GM21528 (cell line): ENCODE data around the gene LENG8.
"Not testable (repeated sequence)": the region's sequence is repeated elsewhere in the genome, so short reads cannot be mapped to it uniquely, and the experiment has no call there.

ENCODE experiments used
- ATAC-seq: cut with Tn5 transposase; IDR thresholded peaks from one replicate; pipeline ENCODE4 v1.9.1; 2021; ENCODE audit warnings: mild to moderate bottlenecking, moderate library complexity; ENCODE audit not compliant: unreplicated experiment, low FRiP score

LENG8 gene

GRCh38 chr19:54475706-54476105 is 26.7 kb downstream of the LENG8 start:
- no peak for ATAC-seq

- no peak for ATAC-seq
These were observed 28.7 kb downstream of the LENG8 start for GRCh38 chr19:54477650-54478049.

- ATAC-seq, result no peak
These were observed 29.8 kb downstream of the LENG8 start for GRCh38 chr19:54478677-54479266.

- ATAC-seq, result no peak
These were observed 31.1 kb downstream of the LENG8 start for GRCh38 chr19:54480051-54480450.

GRCh38 chr19:54481326-54481930 is 32.4 kb downstream of the LENG8 start:
- ATAC-seq, result no peak

- ATAC-seq, result no peak
These were observed 33.9 kb downstream of the LENG8 start for GRCh38 chr19:54482889-54483288.

GRCh38 chr19:54484451-54484850 is 35.5 kb downstream of the LENG8 start:
- ATAC-seq, result no peak

GRCh38 chr19:54485851-54486250 is 36.9 kb downstream of the LENG8 start:
- ATAC-seq, result no peak

GRCh38 chr19:54489341-54489740 is 40.3 kb downstream of the LENG8 start:
- no peak for ATAC-seq

GRCh38 chr19:54489766-54490165 is 40.8 kb downstream of the LENG8 start:
- ATAC-seq, result no peak

- ATAC-seq, result no peak
These were observed 43.6 kb downstream of the LENG8 start for GRCh38 chr19:54492568-54492967.

- ATAC-seq, result not testable (repeated sequence)
These were observed 44.1 kb downstream of the LENG8 start for GRCh38 chr19:54493056-54493455.

- ATAC-seq, result no peak
These were observed 45.1 kb downstream of the LENG8 start for GRCh38 chr19:54493967-54494585.

GRCh38 chr19:54495284-54495683 is 46.3 kb downstream of the LENG8 start:
- not testable (repeated sequence) for ATAC-seq

GRCh38 chr19:54497747-54498450 is 48.9 kb downstream of the LENG8 start:
- not testable (repeated sequence) for ATAC-seq

GRCh38 chr19:54498451-54498772 is 49.4 kb downstream of the LENG8 start:
- ATAC-seq, result not testable (repeated sequence)

- no peak for ATAC-seq
These were observed 53.6 kb downstream of the LENG8 start, which contains the start of gene LAIR2 for GRCh38 chr19:54502518-54503048. Gene LAIR2 (plus strand): TSS chr19:54502831. CDS start chr19:54502919, 88 bp downstream.

GRCh38 chr19:54505542-54505941 is 56.5 kb downstream of the LENG8 start:
- ATAC-seq, result not testable (repeated sequence)

GRCh38 chr19:54506079-54506478 is 57.1 kb downstream of the LENG8 start:
- no peak for ATAC-seq

- not testable (repeated sequence) for ATAC-seq
These were observed 58.2 kb downstream of the LENG8 start for GRCh38 chr19:54507038-54507717.

- no peak for ATAC-seq
These were observed 58.8 kb downstream of the LENG8 start for GRCh38 chr19:54507824-54508223.
